ENCODE results near the gene RUVBL2.

The RUVBL2 gene

DNA sequence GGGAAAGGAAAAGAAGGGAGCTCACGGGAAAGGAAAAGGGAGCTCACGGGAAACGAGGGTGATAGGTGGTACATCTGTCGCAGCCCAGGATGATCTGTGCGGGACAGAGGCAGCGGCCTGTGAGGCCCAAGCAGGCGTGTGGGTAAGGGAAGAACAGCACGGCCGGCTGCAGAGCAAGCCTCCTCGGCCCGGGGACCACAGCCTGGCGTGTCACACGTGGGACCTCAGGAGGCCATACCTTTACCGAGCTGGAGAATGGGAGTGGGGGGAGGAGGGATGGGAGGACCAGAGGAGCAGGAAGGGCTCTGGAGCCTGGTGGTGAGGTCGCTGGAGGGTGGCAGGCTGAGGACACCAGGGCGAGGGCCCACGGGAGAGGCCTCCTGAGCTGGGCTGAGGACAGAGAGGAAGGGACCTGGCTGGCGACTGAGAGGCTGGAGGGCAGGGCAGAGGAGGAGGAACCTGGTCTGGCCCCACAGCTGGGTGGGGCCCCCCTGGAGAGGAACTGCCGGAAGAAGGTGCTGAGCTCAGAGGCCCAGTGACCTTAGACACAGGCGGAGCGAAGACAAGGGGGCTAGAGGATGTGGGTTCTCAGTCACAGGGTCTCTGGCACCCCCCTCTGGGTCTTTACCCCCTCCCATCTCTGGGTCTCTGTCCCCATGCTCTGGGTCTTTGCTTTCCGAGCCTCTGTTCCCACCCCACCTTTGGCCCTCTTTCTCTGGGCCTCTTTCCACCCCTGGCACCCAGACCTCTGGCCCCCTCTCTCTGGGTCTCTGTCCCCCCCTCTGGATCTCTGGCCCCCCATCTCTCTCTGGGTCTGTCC lies 31.4 kb upstream of the RUVBL2 start (continued):
- TF ChIP-seq, protein P1, sequence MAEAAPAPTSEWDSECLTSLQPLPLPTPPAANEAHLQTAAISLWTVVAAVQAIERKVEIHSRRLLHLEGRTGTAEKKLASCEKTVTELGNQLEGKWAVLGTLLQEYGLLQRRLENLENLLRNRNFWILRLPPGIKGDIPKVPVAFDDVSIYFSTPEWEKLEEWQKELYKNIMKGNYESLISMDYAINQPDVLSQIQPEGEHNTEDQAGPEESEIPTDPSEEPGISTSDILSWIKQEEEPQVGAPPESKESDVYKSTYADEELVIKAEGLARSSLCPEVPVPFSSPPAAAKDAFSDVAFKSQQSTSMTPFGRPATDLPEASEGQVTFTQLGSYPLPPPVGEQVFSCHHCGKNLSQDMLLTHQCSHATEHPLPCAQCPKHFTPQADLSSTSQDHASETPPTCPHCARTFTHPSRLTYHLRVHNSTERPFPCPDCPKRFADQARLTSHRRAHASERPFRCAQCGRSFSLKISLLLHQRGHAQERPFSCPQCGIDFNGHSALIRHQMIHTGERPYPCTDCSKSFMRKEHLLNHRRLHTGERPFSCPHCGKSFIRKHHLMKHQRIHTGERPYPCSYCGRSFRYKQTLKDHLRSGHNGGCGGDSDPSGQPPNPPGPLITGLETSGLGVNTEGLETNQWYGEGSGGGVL (tag by site-specific recombination; IDR thresholded peaks at IDR 0.05), result peak; percentile 29
- no peak for TF ChIP-seq ZNF175 (tag by site-specific recombination; IDR thresholded peaks at IDR 0.05)
- TF ChIP-seq, protein P2, sequence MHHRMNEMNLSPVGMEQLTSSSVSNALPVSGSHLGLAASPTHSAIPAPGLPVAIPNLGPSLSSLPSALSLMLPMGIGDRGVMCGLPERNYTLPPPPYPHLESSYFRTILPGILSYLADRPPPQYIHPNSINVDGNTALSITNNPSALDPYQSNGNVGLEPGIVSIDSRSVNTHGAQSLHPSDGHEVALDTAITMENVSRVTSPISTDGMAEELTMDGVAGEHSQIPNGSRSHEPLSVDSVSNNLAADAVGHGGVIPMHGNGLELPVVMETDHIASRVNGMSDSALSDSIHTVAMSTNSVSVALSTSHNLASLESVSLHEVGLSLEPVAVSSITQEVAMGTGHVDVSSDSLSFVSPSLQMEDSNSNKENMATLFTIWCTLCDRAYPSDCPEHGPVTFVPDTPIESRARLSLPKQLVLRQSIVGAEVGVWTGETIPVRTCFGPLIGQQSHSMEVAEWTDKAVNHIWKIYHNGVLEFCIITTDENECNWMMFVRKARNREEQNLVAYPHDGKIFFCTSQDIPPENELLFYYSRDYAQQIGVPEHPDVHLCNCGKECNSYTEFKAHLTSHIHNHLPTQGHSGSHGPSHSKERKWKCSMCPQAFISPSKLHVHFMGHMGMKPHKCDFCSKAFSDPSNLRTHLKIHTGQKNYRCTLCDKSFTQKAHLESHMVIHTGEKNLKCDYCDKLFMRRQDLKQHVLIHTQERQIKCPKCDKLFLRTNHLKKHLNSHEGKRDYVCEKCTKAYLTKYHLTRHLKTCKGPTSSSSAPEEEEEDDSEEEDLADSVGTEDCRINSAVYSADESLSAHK (tag by site-specific recombination; IDR thresholded peaks at IDR 0.05), result no peak
- no peak for TF ChIP-seq YY1 (tag by site-specific recombination; IDR thresholded peaks at IDR 0.05)
- 0 out of 2 replicates have a peak, but pooled peaks have one; percentile 16 for TF ChIP-seq ZSCAN16 (tag by site-specific recombination; IDR thresholded peaks at IDR 0.05)
- TF ChIP-seq ZNF311 (tag by site-specific recombination; IDR thresholded peaks at IDR 0.05; ENCODE audit: borderline replicate concordance), result no peak
- TF ChIP-seq ZXDB (tag by site-specific recombination; IDR thresholded peaks at IDR 0.05), result no peak
- no peak for TF ChIP-seq ZFP3 (tag by site-specific recombination; IDR thresholded peaks at IDR 0.05; ENCODE audit: low read depth)
- no peak for TF ChIP-seq ZNF23 (tag by site-specific recombination; IDR thresholded peaks at IDR 0.05; ENCODE audit: borderline replicate concordance)
- TF ChIP-seq, protein P3, sequence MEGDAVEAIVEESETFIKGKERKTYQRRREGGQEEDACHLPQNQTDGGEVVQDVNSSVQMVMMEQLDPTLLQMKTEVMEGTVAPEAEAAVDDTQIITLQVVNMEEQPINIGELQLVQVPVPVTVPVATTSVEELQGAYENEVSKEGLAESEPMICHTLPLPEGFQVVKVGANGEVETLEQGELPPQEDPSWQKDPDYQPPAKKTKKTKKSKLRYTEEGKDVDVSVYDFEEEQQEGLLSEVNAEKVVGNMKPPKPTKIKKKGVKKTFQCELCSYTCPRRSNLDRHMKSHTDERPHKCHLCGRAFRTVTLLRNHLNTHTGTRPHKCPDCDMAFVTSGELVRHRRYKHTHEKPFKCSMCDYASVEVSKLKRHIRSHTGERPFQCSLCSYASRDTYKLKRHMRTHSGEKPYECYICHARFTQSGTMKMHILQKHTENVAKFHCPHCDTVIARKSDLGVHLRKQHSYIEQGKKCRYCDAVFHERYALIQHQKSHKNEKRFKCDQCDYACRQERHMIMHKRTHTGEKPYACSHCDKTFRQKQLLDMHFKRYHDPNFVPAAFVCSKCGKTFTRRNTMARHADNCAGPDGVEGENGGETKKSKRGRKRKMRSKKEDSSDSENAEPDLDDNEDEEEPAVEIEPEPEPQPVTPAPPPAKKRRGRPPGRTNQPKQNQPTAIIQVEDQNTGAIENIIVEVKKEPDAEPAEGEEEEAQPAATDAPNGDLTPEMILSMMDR (tag by site-specific recombination; IDR thresholded peaks at IDR 0.05), result no peak
- TF ChIP-seq ZBTB8A (tag by site-specific recombination; IDR thresholded peaks at IDR 0.05), result 0 out of 2 replicates have a peak, but pooled peaks have one; percentile 33
- TF ChIP-seq ZNF600 (tag by site-specific recombination; IDR thresholded peaks at IDR 0.05), result peak; percentile 87
- TF ChIP-seq, protein P4, sequence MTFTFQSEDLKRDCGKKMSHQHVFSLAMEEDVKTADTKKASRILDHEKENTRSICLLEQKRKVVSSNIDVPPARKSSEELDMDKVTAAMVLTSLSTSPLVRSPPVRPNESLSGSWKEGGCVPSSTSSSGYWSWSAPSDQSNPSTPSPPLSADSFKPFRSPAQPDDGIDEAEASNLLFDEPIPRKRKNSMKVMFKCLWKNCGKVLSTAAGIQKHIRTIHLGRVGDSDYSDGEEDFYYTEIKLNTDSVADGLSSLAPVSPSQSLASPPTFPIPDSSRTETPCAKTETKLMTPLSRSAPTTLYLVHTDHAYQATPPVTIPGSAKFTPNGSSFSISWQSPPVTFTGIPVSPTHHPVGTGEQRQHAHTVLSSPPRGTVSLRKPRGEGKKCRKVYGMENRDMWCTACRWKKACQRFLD (tag by site-specific recombination; IDR thresholded peaks at IDR 0.05), result no peak
- no peak for TF ChIP-seq ZNF548 (tag by site-specific recombination; IDR thresholded peaks at IDR 0.05)
- TF ChIP-seq ZFP69B (tag by site-specific recombination; IDR thresholded peaks at IDR 0.05), result peak; percentile 93
- TF ChIP-seq ZNF211 (tag by site-specific recombination; IDR thresholded peaks at IDR 0.05; ENCODE audit: low read depth), result no peak
- no peak for TF ChIP-seq ZNF394 (tag by site-specific recombination; IDR thresholded peaks at IDR 0.05; ENCODE audit: borderline replicate concordance)
- no peak for TF ChIP-seq ZNF837 (tag by site-specific recombination; IDR thresholded peaks at IDR 0.05)
- no peak for TF ChIP-seq ZNF239 (tag by site-specific recombination; IDR thresholded peaks at IDR 0.05)
- no peak for TF ChIP-seq ZNF501 (tag by site-specific recombination; IDR thresholded peaks at IDR 0.05)
- TF ChIP-seq BCL11B (tag by site-specific recombination; IDR thresholded peaks at IDR 0.05; ENCODE audit: low read depth), result peak; percentile 48; the same call in 1 of the 2 replicates
- no peak for TF ChIP-seq ZNF785 (tag by site-specific recombination; IDR thresholded peaks at IDR 0.05)
- no peak for TF ChIP-seq ZNF169 (tag by site-specific recombination; IDR thresholded peaks at IDR 0.05)
- 0 out of 2 replicates have a peak, but pooled peaks have one; percentile 28 for TF ChIP-seq ZSCAN23 (tag by site-specific recombination; IDR thresholded peaks at IDR 0.05)
- TF ChIP-seq GLI2 (tag by site-specific recombination; IDR thresholded peaks at IDR 0.05; ENCODE audit: borderline replicate concordance, low read depth), result no peak
- TF ChIP-seq, protein P5, sequence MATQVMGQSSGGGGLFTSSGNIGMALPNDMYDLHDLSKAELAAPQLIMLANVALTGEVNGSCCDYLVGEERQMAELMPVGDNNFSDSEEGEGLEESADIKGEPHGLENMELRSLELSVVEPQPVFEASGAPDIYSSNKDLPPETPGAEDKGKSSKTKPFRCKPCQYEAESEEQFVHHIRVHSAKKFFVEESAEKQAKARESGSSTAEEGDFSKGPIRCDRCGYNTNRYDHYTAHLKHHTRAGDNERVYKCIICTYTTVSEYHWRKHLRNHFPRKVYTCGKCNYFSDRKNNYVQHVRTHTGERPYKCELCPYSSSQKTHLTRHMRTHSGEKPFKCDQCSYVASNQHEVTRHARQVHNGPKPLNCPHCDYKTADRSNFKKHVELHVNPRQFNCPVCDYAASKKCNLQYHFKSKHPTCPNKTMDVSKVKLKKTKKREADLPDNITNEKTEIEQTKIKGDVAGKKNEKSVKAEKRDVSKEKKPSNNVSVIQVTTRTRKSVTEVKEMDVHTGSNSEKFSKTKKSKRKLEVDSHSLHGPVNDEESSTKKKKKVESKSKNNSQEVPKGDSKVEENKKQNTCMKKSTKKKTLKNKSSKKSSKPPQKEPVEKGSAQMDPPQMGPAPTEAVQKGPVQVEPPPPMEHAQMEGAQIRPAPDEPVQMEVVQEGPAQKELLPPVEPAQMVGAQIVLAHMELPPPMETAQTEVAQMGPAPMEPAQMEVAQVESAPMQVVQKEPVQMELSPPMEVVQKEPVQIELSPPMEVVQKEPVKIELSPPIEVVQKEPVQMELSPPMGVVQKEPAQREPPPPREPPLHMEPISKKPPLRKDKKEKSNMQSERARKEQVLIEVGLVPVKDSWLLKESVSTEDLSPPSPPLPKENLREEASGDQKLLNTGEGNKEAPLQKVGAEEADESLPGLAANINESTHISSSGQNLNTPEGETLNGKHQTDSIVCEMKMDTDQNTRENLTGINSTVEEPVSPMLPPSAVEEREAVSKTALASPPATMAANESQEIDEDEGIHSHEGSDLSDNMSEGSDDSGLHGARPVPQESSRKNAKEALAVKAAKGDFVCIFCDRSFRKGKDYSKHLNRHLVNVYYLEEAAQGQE (tag by site-specific recombination; IDR thresholded peaks at IDR 0.05), result no peak
- TF ChIP-seq ZNF114 (tag by site-specific recombination; IDR thresholded peaks at IDR 0.05), result no peak
- TF ChIP-seq IKZF3 (tag by site-specific recombination; IDR thresholded peaks at IDR 0.05), result no peak
